CD4-positive, alpha-beta T cell treated with Interleukin-2 at 100 ng/mL for 4 hours (primary cell): ENCODE measurements around the gene NDRG4.

Experiments
- DNase-seq: peaks from one replicate; pipeline ENCODE4 v3.0.0-alpha.2; 2020; ENCODE audit warnings: low spot score

NDRG4 gene

GRCh38 chr16:58499615-58500351, at the start of gene NDRG4:
TSS of gene NDRG4 (plus strand) at chr16:58500143. CDS start at chr16:58500249, 106 bp downstream.
- DNase-seq, result peak; percentile 14

- no peak for DNase-seq
Measured at GRCh38 chr16:58450590-58450989, 49.4 kb upstream of the NDRG4 start.

- no peak for DNase-seq
Measured at GRCh38 chr16:58451265-58451689, 48.7 kb upstream of the NDRG4 start.

GRCh38 chr16:58451945-58452401, 48.0 kb upstream of the NDRG4 start:
- DNase-seq, result no peak

GRCh38 chr16:58452640-58453039, 47.3 kb upstream of the NDRG4 start:
- DNase-seq, result no peak

GRCh38 chr16:58454178-58454577, 45.8 kb upstream of the NDRG4 start:
- DNase-seq, result no peak

- no peak for DNase-seq
Measured at GRCh38 chr16:58454856-58455255, 45.1 kb upstream of the NDRG4 start.

GRCh38 chr16:58455750-58456149, 44.2 kb upstream of the NDRG4 start:
- no peak for DNase-seq

- no peak for DNase-seq
Measured at GRCh38 chr16:58456193-58456592, 43.8 kb upstream of the NDRG4 start.

- DNase-seq, result no peak
Measured at GRCh38 chr16:58458606-58459343, 41.2 kb upstream of the NDRG4 start.

- no peak for DNase-seq
Measured at GRCh38 chr16:58459344-58460218, 40.4 kb upstream of the NDRG4 start.

- no peak for DNase-seq
Measured at GRCh38 chr16:58460219-58460610, 39.7 kb upstream of the NDRG4 start.

GRCh38 chr16:58461056-58461455, 38.9 kb upstream of the NDRG4 start:
- no peak for DNase-seq

- no peak for DNase-seq
Measured at GRCh38 chr16:58461640-58462039, 38.3 kb upstream of the NDRG4 start.

GRCh38 chr16:58462089-58462488, 37.9 kb upstream of the NDRG4 start:
- no peak for DNase-seq

GRCh38 chr16:58462499-58462996, 37.4 kb upstream of the NDRG4 start:
- DNase-seq, result no peak

GRCh38 chr16:58462997-58463941, 36.7 kb upstream of the NDRG4 start:
- no peak for DNase-seq

- no peak for DNase-seq
Measured at GRCh38 chr16:58464047-58464915, 35.7 kb upstream of the NDRG4 start.

- no peak for DNase-seq
Measured at GRCh38 chr16:58464916-58465731, 34.8 kb upstream of the NDRG4 start.
